Esophagus squamous epithelium (tissue), 4 donors: ENCODE results near the gene HTR6.

ENCODE experiments used
- CTCF ChIP-seq, 6 experiments: fragments of 450-650 bp in 4 of 6; fragments of 200-600 bp in 2 of 6; sonication (generic) in 2 of 6; IDR thresholded peaks; one replicate each; pipeline ENCODE4 v1.5.1; 2016 to 2019; ENCODE audit warnings: antibody characterized with exemption in 6 of 6, mild to moderate bottlenecking in 4 of 6, moderate library complexity in 4 of 6
- POLR2A ChIP-seq, 4 donors: fragments of 450-650 bp; IDR thresholded peaks; one replicate each; pipeline ENCODE4 v1.6.1; 2017; ENCODE audit warnings: antibody characterized with exemption in 4 of 4, mild to moderate bottlenecking in 4 of 4, moderate library complexity in 3 of 4

DNA sequence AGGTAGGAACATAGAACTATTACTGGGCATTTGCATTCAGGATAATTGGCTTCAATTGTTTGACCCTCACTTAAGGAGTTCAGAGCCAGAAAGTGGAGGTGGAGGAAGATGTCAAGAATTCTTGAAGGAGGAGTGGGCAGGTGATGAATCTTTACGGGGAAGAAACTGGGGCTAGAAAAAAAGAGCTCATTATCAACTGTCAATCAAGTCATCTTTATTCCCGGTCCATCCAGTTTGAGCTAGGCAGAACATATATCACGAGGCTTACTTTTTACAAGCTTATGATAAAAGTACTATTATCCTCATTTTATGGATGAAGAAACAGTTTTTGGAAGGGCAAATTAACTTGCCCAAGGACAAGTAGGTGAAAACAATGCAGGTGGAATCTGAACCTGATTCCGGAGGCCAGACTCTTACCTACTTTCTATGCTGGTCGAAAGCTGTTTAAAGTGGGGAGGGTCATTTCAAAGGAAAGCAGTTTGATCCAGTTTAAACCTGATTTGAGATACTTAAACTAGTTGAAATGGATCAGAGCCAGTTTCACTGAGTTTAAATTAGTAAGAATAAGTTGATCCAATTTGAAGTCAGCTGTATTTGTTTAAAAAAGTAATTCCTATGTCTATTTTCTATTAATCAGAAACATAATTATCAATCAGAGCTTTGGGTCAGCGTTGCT lies 33.8 kb upstream of the HTR6 start:
- TF ChIP-seq CTCF (IDR thresholded peaks at IDR 0.05), result no peak
- no peak for TF ChIP-seq POLR2A (IDR thresholded peaks at IDR 0.05)
